Measurements from ENCODE around the gene GIGYF2. TPM values are rescaled to one million over a fixed set of nuclear protein-coding genes. Genes with fewer than 3 reads are reported as not detected.
A peak's percentile ranks its signal among the peaks of the same experiment; 100 is the strongest.

The GIGYF2 gene
- total and polyA plus RNA-seq, 2 of the 13 experiments (the other 11 are each of a cell fraction or from before 2014, with no cell fraction given), result 44.9 to 73.5 TPM

DNA sequence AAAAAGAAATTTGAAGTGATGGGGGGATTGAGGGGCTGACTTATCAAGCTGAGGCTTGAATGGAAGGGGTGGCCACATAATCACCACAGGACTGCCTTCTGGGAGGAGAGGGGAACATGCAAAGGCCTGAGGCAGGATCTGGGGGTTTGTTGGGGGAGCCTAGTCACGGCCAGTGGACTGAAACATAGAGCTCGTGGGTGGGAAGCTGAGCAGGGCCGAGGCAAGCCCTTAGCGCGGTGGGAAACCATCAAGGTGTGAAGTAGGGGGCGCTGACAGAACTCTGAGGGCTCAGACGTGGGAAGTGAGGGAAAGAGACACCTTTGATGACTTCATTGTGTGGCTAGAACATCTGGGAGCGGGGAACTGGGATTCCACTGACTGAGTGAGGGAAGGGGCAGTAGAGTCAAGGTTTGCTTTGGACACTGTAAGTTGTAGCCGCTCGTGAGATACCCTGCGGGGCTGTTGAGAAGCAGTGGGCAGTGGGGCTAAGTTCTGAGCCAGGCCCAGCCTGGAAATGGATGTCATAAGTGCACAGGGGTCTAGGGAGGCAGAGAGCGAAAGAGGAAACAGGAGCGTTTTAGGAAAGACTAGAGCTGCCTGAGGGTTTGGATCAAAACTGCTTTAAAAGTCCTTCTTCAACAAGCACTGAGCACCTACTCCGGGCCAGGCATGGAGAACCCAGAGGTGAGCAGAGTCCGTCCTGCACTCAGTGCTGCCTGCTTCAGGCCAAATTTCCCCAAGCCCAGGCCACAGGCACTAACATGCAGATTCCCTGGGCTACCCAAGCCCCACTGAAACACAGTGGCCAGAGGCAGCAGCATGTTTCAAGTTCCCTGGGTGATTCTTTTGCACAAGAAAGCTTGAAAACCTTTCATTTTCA lies 172.2 kb downstream of the GIGYF2 start (continued):
- TF ChIP-seq SPEN (CRISPR knock-in tag; IDR thresholded peaks at IDR 0.05; ENCODE audit: low read depth) (peak; percentile 5; the same call in 1 of the 2 replicates), MED13 (CRISPR knock-in tag; IDR thresholded peaks at IDR 0.05) (no peak), SALL1 (CRISPR knock-in tag; IDR thresholded peaks at IDR 0.05) (peak; percentile 55), PRMT3 (CRISPR knock-in tag; IDR thresholded peaks at IDR 0.05; ENCODE audit: borderline replicate concordance, low read depth) (no peak), TBX2 (CRISPR knock-in tag; IDR thresholded peaks at IDR 0.05; ENCODE audit: borderline replicate concordance) (peak; percentile 9; the same call in 1 of the 2 replicates), ZNF333 (CRISPR knock-in tag; IDR thresholded peaks at IDR 0.05; ENCODE audit: borderline replicate concordance) (no peak), ZNF598 (CRISPR knock-in tag; IDR thresholded peaks at IDR 0.05; ENCODE audit: borderline replicate concordance) (peak; percentile 66; the same call in 1 of the 2 replicates), RFXAP (CRISPR knock-in tag; IDR thresholded peaks at IDR 0.05; ENCODE audit: borderline replicate concordance) (no peak), ZNF891 (CRISPR knock-in tag; IDR thresholded peaks at IDR 0.05) (peak; percentile 80; the same call in 1 of the 2 replicates), EHMT2 (IDR thresholded peaks at IDR 0.05; ENCODE audit: borderline replicate concordance, low read depth, low read length) (no peak), ZNF878 (CRISPR knock-in tag; IDR thresholded peaks at IDR 0.05) (no peak), U2AF1 (optimal IDR thresholded peaks at IDR 0.05; ENCODE audit: low read depth, low read length) (peak; percentile 40), NR2F6 (IDR thresholded peaks at IDR 0.05) (no peak), NR2F6 (CRISPR knock-in tag; IDR thresholded peaks at IDR 0.05) (no peak; the same call in 1 of the 2 replicates), RBM39 (IDR thresholded peaks at IDR 0.05; ENCODE audit: low read depth, low read length, poor library complexity, severe bottlenecking) (no peak), DPF2 (CRISPR knock-in tag; IDR thresholded peaks at IDR 0.05; ENCODE audit: borderline replicate concordance, low read depth) (no peak), TEAD2 (CRISPR knock-in tag; IDR thresholded peaks at IDR 0.05) (no peak), CCDC6 (CRISPR knock-in tag; IDR thresholded peaks at IDR 0.05) (0 out of 2 replicates have a peak, but pooled peaks have one; percentile 38), FOXM1 (CRISPR knock-in tag; IDR thresholded peaks at IDR 0.05) (no peak), ZSCAN21 (CRISPR knock-in tag; IDR thresholded peaks at IDR 0.05; ENCODE audit: borderline replicate concordance) (0 out of 2 replicates have a peak, but pooled peaks have one; percentile 39), ZFX (CRISPR knock-in tag; IDR thresholded peaks at IDR 0.05; ENCODE audit: low read depth) (peak; percentile 51; the same call in 1 of the 2 replicates), EP300 (IDR thresholded peaks at IDR 0.05; ENCODE audit: low read depth in 2 of 2, low read length in 2 of 2) (no peak), EP300 (CRISPR knock-in tag; IDR thresholded peaks at IDR 0.05; ENCODE audit: borderline replicate concordance) (no peak), PLRG1 (conservative IDR thresholded peaks at IDR 0.05) (no peak), ELF1 (CRISPR knock-in tag; IDR thresholded peaks at IDR 0.05) (no peak), PHF8 (CRISPR knock-in tag; IDR thresholded peaks at IDR 0.05) (peak; percentile 22; the same call in 1 of the 2 replicates)
- TF ChIP-seq, protein P1, sequence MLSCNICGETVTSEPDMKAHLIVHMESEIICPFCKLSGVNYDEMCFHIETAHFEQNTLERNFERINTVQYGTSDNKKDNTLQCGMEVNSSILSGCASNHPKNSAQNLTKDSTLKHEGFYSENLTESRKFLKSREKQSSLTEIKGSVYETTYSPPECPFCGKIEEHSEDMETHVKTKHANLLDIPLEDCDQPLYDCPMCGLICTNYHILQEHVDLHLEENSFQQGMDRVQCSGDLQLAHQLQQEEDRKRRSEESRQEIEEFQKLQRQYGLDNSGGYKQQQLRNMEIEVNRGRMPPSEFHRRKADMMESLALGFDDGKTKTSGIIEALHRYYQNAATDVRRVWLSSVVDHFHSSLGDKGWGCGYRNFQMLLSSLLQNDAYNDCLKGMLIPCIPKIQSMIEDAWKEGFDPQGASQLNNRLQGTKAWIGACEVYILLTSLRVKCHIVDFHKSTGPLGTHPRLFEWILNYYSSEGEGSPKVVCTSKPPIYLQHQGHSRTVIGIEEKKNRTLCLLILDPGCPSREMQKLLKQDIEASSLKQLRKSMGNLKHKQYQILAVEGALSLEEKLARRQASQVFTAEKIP (CRISPR knock-in tag; IDR thresholded peaks at IDR 0.05; ENCODE audit: borderline replicate concordance), result no peak
- TF ChIP-seq, protein P2, sequence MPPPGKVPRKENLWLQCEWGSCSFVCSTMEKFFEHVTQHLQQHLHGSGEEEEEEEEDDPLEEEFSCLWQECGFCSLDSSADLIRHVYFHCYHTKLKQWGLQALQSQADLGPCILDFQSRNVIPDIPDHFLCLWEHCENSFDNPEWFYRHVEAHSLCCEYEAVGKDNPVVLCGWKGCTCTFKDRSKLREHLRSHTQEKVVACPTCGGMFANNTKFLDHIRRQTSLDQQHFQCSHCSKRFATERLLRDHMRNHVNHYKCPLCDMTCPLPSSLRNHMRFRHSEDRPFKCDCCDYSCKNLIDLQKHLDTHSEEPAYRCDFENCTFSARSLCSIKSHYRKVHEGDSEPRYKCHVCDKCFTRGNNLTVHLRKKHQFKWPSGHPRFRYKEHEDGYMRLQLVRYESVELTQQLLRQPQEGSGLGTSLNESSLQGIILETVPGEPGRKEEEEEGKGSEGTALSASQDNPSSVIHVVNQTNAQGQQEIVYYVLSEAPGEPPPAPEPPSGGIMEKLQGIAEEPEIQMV (CRISPR knock-in tag; IDR thresholded peaks at IDR 0.05; ENCODE audit: low read depth), result no peak
